GM18508 (cell line): Measurements from ENCODE around the gene LHFPL2.
"Not testable (repeated sequence)": the region's sequence is repeated elsewhere in the genome, so short reads cannot be mapped to it uniquely, and the experiment has no call there.

Experiments
- ATAC-seq: cut with Tn5 transposase; IDR thresholded peaks from one replicate; pipeline ENCODE4 v1.9.1; 2021; ENCODE audit warnings: moderate number of reproducible peaks; ENCODE audit not compliant: insufficient read depth, unreplicated experiment

Gene LHFPL2

GRCh38 chr5:78624011-78624541, 24.5 kb downstream of the LHFPL2 start:
- ATAC-seq: no peak

- ATAC-seq: no peak
Measured at GRCh38 chr5:78622302-78622971, 26.1 kb downstream of the LHFPL2 start.

GRCh38 chr5:78621291-78621738, 27.3 kb downstream of the LHFPL2 start:
- ATAC-seq: no peak

GRCh38 chr5:78620119-78620518, 28.5 kb downstream of the LHFPL2 start:
- ATAC-seq: not testable (repeated sequence)

- no peak for ATAC-seq
Measured at GRCh38 chr5:78618303-78618702, 30.3 kb downstream of the LHFPL2 start.

GRCh38 chr5:78615697-78616096, 32.9 kb downstream of the LHFPL2 start:
- ATAC-seq: no peak

GRCh38 chr5:78614816-78615215, 33.8 kb downstream of the LHFPL2 start:
- no peak for ATAC-seq

GRCh38 chr5:78613756-78614155, 34.8 kb downstream of the LHFPL2 start:
- no peak for ATAC-seq

- no peak for ATAC-seq
Measured at GRCh38 chr5:78613151-78613533, 35.4 kb downstream of the LHFPL2 start.

- no peak for ATAC-seq
Measured at GRCh38 chr5:78612227-78613150, 36.1 kb downstream of the LHFPL2 start.

GRCh38 chr5:78611126-78611605, 37.4 kb downstream of the LHFPL2 start:
- no peak for ATAC-seq

GRCh38 chr5:78610636-78611035, 37.9 kb downstream of the LHFPL2 start:
- ATAC-seq: no peak

GRCh38 chr5:78610163-78610583, 38.4 kb downstream of the LHFPL2 start:
- ATAC-seq: no peak

- ATAC-seq: no peak
Measured at GRCh38 chr5:78607864-78608263, 40.7 kb downstream of the LHFPL2 start.

- no peak for ATAC-seq
Measured at GRCh38 chr5:78606241-78606640, 42.3 kb downstream of the LHFPL2 start.

- no peak for ATAC-seq
Measured at GRCh38 chr5:78605611-78606010, 43.0 kb downstream of the LHFPL2 start.

- ATAC-seq: no peak
Measured at GRCh38 chr5:78604689-78605285, 43.8 kb downstream of the LHFPL2 start.

GRCh38 chr5:78603636-78604175, 44.9 kb downstream of the LHFPL2 start:
- ATAC-seq: no peak

GRCh38 chr5:78602400-78602799, 46.2 kb downstream of the LHFPL2 start:
- no peak for ATAC-seq

- no peak for ATAC-seq
Measured at GRCh38 chr5:78601559-78602314, 46.8 kb downstream of the LHFPL2 start.
